ENCODE measurements around the gene PPL. TPM values are rescaled to one million over a fixed set of nuclear protein-coding genes. Genes with fewer than 3 reads are reported as not detected.
"Not testable (repeated sequence)": the region's sequence is repeated elsewhere in the genome, so short reads cannot be mapped to it uniquely, and the experiment has no call there.

The PPL gene
- total RNA-seq, 1 donor from 2014 or later: 5.6 TPM

- intact Hi-C loops (cut with DNase I): no loop called here
- DNase-seq (ENCODE audit: low spot score): no peak
Observed at GRCh38 chr16:4917117-4917516, 19.8 kb downstream of the PPL start.

GRCh38 chr16:4915226-4915761 lies 21.7 kb downstream of the PPL start:
- intact Hi-C loops (cut with DNase I): no loop called here
- no peak for DNase-seq (ENCODE audit: low spot score)

- intact Hi-C loops (cut with DNase I): no loop called here
- no peak for DNase-seq (ENCODE audit: low spot score)
Observed at GRCh38 chr16:4914528-4915225, 22.3 kb downstream of the PPL start.

- no peak for DNase-seq (ENCODE audit: low spot score)
- intact Hi-C loops (cut with DNase I): no loop called here
Observed at GRCh38 chr16:4913774-4914525, 23.0 kb downstream of the PPL start.

- DNase-seq (ENCODE audit: low spot score): no peak
- intact Hi-C loops (cut with DNase I): no loop called here
Observed at GRCh38 chr16:4913130-4913773, 23.7 kb downstream of the PPL start.

GRCh38 chr16:4911970-4912386 lies 25.0 kb downstream of the PPL start:
- no peak for DNase-seq (ENCODE audit: low spot score)

GRCh38 chr16:4910828-4911227 lies 26.1 kb downstream of the PPL start:
- intact Hi-C loops (cut with DNase I): no loop called here
- DNase-seq (ENCODE audit: low spot score): no peak

More at GRCh38 chr16:4911970-4912386, 25.0 kb downstream of the PPL start:
- intact Hi-C loops (cut with DNase I): no loop called here

GRCh38 chr16:4909825-4910224 lies 27.1 kb downstream of the PPL start:
- no peak for DNase-seq (ENCODE audit: low spot score)
- intact Hi-C loops (cut with DNase I): no loop called here

GRCh38 chr16:4908854-4909401 lies 28.0 kb downstream of the PPL start:
- no peak for DNase-seq (ENCODE audit: low spot score)
- intact Hi-C loops (cut with DNase I): no loop called here

- DNase-seq (ENCODE audit: low spot score): no peak
- intact Hi-C loops (cut with DNase I): no loop called here
Observed at GRCh38 chr16:4904942-4905615, 31.9 kb downstream of the PPL start.

GRCh38 chr16:4904108-4904941 lies 32.6 kb downstream of the PPL start:
- intact Hi-C loops (cut with DNase I): no loop called here
- DNase-seq (ENCODE audit: low spot score): no peak

GRCh38 chr16:4902038-4902437 lies 34.9 kb downstream of the PPL start:
- no peak for DNase-seq (ENCODE audit: low spot score)
- intact Hi-C loops (cut with DNase I): no loop called here

GRCh38 chr16:4900750-4901149 lies 36.2 kb downstream of the PPL start:
- intact Hi-C loops (cut with DNase I): no loop called here
- no peak for DNase-seq (ENCODE audit: low spot score)

GRCh38 chr16:4900036-4900435 lies 36.9 kb downstream of the PPL start:
- no peak for DNase-seq (ENCODE audit: low spot score)
- intact Hi-C loops (cut with DNase I): no loop called here

- intact Hi-C loops (cut with DNase I): no loop called here
- no peak for DNase-seq (ENCODE audit: low spot score)
Observed at GRCh38 chr16:4899474-4899846, 37.5 kb downstream of the PPL start.

- intact Hi-C loops (cut with DNase I): no loop called here
- DNase-seq (ENCODE audit: low spot score): no peak
Observed at GRCh38 chr16:4898811-4899473, 38.0 kb downstream of the PPL start.

- DNase-seq (ENCODE audit: low spot score): no peak
- intact Hi-C loops (cut with DNase I): no loop called here
Observed at GRCh38 chr16:4897328-4897727, 39.6 kb downstream of the PPL start.

- DNase-seq (ENCODE audit: low spot score); intact Hi-C loops (cut with DNase I): not testable (repeated sequence)
Observed at GRCh38 chr16:4896761-4897160, 40.2 kb downstream of the PPL start.

Measured in cardiac septum (tissue), 1 donor.